HEK293 (cell line): ENCODE data around the gene ALB.

Experiments used
- GFI1B ChIP-seq: fragments of 450-650 bp; formaldehyde crosslinking; IDR thresholded peaks from 2 replicates; pipeline ENCODE4 v1.5.1; 2016; ENCODE audit warnings: missing biosample characterization, missing genetic modification characterization
- HOXA7 ChIP-seq: sonication (generic); formaldehyde crosslinking; IDR thresholded peaks from 2 replicates; pipeline ENCODE4 v1.8.1; 2022; ENCODE audit warnings: missing genetic modification reagents, borderline replicate concordance
- KLF16 ChIP-seq: fragments of 450-650 bp; formaldehyde crosslinking; IDR thresholded peaks from 2 replicates; pipeline ENCODE4 v1.5.1; 2017; ENCODE audit warnings: missing biosample characterization, missing genetic modification characterization
- TCF7L2 ChIP-seq: IDR thresholded peaks from 2 replicates; pipeline ENCODE4 v1.6.1; 2011; ENCODE audit warnings: low read depth, mild to moderate bottlenecking, inconsistent platforms, low read length, moderate library complexity, borderline replicate concordance
- YY1 ChIP-seq: fragments of 450-650 bp; formaldehyde crosslinking; IDR thresholded peaks from 2 replicates; pipeline ENCODE4 v1.5.1; 2018; ENCODE audit warnings: missing biosample characterization, missing genetic modification characterization
- ZBTB21 ChIP-seq: fragments of 450-650 bp; formaldehyde crosslinking; IDR thresholded peaks from 2 replicates; pipeline ENCODE4 v1.5.1; 2017; ENCODE audit warnings: missing biosample characterization, missing genetic modification characterization
- ZNF132 ChIP-seq: fragments of 450-650 bp; formaldehyde crosslinking; IDR thresholded peaks from 2 replicates; pipeline ENCODE4 v1.5.1; 2017; ENCODE audit warnings: missing biosample characterization, missing genetic modification characterization, borderline replicate concordance
- ZNF629 ChIP-seq: fragments of 450-650 bp; formaldehyde crosslinking; IDR thresholded peaks from 2 replicates; pipeline ENCODE4 v1.5.1; 2017; ENCODE audit warnings: missing biosample characterization, missing genetic modification characterization
- TF ChIP-seq, protein P1 (sequence below): fragments of 450-650 bp; formaldehyde crosslinking; IDR thresholded peaks from 2 replicates; pipeline ENCODE4 v1.5.1; 2016; ENCODE audit warnings: missing biosample characterization, missing genetic modification characterization
- TF ChIP-seq, protein P2 (sequence below): fragments of 450-650 bp; formaldehyde crosslinking; IDR thresholded peaks from 2 replicates; pipeline ENCODE4 v1.5.1; 2016; ENCODE audit warnings: missing biosample characterization, missing genetic modification characterization
- TF ChIP-seq, protein P3 (sequence below): fragments of 450-650 bp; formaldehyde crosslinking; IDR thresholded peaks from 2 replicates; pipeline ENCODE4 v1.5.1; 2016; ENCODE audit warnings: missing biosample characterization, missing genetic modification characterization, low read depth
- TF ChIP-seq, protein P4 (sequence below): fragments of 450-650 bp; formaldehyde crosslinking; IDR thresholded peaks from 2 replicates; pipeline ENCODE4 v1.5.1; 2016; ENCODE audit warnings: missing biosample characterization, missing genetic modification characterization
- TF ChIP-seq, protein P5 (sequence below): fragments of 450-650 bp; formaldehyde crosslinking; optimal IDR thresholded peaks from 2 replicates; pipeline ENCODE3; 2016; ENCODE audit warnings: missing biosample characterization, mild to moderate bottlenecking, missing genetic modification characterization

GRCh38 chr4:73404042-73404441 lies at the start of gene ALB:
- TF ChIP-seq HOXA7 (no peak), TCF7L2 (no peak), YY1 (tag by site-specific recombination) (no peak), ZNF132 (tag by site-specific recombination) (no peak), GFI1B (tag by site-specific recombination) (no peak), KLF16 (tag by site-specific recombination) (no peak), ZNF629 (tag by site-specific recombination) (no peak), ZBTB21 (tag by site-specific recombination) (no peak)
- TF ChIP-seq, protein P1, sequence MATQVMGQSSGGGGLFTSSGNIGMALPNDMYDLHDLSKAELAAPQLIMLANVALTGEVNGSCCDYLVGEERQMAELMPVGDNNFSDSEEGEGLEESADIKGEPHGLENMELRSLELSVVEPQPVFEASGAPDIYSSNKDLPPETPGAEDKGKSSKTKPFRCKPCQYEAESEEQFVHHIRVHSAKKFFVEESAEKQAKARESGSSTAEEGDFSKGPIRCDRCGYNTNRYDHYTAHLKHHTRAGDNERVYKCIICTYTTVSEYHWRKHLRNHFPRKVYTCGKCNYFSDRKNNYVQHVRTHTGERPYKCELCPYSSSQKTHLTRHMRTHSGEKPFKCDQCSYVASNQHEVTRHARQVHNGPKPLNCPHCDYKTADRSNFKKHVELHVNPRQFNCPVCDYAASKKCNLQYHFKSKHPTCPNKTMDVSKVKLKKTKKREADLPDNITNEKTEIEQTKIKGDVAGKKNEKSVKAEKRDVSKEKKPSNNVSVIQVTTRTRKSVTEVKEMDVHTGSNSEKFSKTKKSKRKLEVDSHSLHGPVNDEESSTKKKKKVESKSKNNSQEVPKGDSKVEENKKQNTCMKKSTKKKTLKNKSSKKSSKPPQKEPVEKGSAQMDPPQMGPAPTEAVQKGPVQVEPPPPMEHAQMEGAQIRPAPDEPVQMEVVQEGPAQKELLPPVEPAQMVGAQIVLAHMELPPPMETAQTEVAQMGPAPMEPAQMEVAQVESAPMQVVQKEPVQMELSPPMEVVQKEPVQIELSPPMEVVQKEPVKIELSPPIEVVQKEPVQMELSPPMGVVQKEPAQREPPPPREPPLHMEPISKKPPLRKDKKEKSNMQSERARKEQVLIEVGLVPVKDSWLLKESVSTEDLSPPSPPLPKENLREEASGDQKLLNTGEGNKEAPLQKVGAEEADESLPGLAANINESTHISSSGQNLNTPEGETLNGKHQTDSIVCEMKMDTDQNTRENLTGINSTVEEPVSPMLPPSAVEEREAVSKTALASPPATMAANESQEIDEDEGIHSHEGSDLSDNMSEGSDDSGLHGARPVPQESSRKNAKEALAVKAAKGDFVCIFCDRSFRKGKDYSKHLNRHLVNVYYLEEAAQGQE (tag by site-specific recombination) = no peak
- TF ChIP-seq, protein P2, sequence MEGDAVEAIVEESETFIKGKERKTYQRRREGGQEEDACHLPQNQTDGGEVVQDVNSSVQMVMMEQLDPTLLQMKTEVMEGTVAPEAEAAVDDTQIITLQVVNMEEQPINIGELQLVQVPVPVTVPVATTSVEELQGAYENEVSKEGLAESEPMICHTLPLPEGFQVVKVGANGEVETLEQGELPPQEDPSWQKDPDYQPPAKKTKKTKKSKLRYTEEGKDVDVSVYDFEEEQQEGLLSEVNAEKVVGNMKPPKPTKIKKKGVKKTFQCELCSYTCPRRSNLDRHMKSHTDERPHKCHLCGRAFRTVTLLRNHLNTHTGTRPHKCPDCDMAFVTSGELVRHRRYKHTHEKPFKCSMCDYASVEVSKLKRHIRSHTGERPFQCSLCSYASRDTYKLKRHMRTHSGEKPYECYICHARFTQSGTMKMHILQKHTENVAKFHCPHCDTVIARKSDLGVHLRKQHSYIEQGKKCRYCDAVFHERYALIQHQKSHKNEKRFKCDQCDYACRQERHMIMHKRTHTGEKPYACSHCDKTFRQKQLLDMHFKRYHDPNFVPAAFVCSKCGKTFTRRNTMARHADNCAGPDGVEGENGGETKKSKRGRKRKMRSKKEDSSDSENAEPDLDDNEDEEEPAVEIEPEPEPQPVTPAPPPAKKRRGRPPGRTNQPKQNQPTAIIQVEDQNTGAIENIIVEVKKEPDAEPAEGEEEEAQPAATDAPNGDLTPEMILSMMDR (tag by site-specific recombination) = no peak
- TF ChIP-seq, protein P3, sequence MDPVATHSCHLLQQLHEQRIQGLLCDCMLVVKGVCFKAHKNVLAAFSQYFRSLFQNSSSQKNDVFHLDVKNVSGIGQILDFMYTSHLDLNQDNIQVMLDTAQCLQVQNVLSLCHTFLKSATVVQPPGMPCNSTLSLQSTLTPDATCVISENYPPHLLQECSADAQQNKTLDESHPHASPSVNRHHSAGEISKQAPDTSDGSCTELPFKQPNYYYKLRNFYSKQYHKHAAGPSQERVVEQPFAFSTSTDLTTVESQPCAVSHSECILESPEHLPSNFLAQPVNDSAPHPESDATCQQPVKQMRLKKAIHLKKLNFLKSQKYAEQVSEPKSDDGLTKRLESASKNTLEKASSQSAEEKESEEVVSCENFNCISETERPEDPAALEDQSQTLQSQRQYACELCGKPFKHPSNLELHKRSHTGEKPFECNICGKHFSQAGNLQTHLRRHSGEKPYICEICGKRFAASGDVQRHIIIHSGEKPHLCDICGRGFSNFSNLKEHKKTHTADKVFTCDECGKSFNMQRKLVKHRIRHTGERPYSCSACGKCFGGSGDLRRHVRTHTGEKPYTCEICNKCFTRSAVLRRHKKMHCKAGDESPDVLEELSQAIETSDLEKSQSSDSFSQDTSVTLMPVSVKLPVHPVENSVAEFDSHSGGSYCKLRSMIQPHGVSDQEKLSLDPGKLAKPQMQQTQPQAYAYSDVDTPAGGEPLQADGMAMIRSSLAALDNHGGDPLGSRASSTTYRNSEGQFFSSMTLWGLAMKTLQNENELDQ = no peak
- TF ChIP-seq, protein P4, sequence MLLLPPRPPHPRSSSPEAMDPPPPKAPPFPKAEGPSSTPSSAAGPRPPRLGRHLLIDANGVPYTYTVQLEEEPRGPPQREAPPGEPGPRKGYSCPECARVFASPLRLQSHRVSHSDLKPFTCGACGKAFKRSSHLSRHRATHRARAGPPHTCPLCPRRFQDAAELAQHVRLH (tag by site-specific recombination) = no peak
- TF ChIP-seq, protein P5, sequence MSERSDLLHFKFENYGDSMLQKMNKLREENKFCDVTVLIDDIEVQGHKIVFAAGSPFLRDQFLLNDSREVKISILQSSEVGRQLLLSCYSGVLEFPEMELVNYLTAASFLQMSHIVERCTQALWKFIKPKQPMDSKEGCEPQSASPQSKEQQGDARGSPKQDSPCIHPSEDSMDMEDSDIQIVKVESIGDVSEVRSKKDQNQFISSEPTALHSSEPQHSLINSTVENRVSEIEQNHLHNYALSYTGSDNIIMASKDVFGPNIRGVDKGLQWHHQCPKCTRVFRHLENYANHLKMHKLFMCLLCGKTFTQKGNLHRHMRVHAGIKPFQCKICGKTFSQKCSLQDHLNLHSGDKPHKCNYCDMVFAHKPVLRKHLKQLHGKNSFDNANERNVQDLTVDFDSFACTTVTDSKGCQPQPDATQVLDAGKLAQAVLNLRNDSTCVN (tag by site-specific recombination) = no peak
